Measurements from ENCODE around the gene BAAT.

Gene BAAT

DNA sequence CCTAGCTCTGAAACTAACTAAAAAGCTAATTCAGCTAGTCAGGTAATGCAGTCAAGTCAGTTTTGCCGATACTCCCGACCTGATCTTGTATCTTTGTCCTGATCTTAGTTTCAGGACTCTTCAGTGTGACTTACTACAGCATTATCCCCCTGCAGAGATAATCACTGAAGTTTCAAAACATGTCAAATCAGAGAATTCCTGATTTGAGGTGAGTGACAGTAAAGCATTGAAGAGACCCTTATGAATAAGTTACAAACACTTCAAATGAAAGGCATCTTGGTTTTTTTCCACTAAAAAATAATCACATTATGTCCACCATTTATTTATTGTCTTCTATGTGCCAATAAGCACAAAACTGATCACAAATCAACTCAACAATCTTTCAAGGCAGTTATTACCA lies 47.6 kb downstream of the BAAT start:
- Histone ChIP-seq H3K9me3 (ENCODE audit: insufficient read depth, low read length) (no peaks in the 10 kb centered on the region), H3K27ac (ENCODE audit: low read depth, low read length) (no peak overlapping the region), H3K27me3 (ENCODE audit: low read length) (no peaks in the 10 kb centered on the region), H4K20me1 (ENCODE audit: low read depth, low read length) (no peaks in the 10 kb centered on the region), H3K9me2 (replicated peaks; ENCODE audit: insufficient read depth, low read length) (no peaks in the 10 kb centered on the region), H2AFZ (ENCODE audit: low read depth, low read length, severe bottlenecking) (no peak overlapping the region), H3K79me2 (ENCODE audit: insufficient read depth, low read length) (no peaks in the 10 kb centered on the region), H3K4me3 (ENCODE audit: insufficient read depth, low read length, poor library complexity, severe bottlenecking) (no peak overlapping the region), H3F3A (ENCODE audit: insufficient read depth) (no peaks in the 10 kb centered on the region), H3K4me2 (ENCODE audit: low read depth, low read length, poor library complexity, severe bottlenecking) (no peak overlapping the region), H3K9ac (ENCODE audit: low read length) (no peak overlapping the region), H3K36me3 (ENCODE audit: low read length) (no peaks in the 10 kb centered on the region)
- TF ChIP-seq, protein P1, sequence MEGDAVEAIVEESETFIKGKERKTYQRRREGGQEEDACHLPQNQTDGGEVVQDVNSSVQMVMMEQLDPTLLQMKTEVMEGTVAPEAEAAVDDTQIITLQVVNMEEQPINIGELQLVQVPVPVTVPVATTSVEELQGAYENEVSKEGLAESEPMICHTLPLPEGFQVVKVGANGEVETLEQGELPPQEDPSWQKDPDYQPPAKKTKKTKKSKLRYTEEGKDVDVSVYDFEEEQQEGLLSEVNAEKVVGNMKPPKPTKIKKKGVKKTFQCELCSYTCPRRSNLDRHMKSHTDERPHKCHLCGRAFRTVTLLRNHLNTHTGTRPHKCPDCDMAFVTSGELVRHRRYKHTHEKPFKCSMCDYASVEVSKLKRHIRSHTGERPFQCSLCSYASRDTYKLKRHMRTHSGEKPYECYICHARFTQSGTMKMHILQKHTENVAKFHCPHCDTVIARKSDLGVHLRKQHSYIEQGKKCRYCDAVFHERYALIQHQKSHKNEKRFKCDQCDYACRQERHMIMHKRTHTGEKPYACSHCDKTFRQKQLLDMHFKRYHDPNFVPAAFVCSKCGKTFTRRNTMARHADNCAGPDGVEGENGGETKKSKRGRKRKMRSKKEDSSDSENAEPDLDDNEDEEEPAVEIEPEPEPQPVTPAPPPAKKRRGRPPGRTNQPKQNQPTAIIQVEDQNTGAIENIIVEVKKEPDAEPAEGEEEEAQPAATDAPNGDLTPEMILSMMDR (IDR thresholded peaks at IDR 0.05; ENCODE audit: insufficient read depth, low read length, poor library complexity, severe bottlenecking) = no peak
- TF ChIP-seq EZH2phosphoT487 (conservative IDR thresholded peaks at IDR 0.05; ENCODE audit: low read length) = no peak

DNA sequence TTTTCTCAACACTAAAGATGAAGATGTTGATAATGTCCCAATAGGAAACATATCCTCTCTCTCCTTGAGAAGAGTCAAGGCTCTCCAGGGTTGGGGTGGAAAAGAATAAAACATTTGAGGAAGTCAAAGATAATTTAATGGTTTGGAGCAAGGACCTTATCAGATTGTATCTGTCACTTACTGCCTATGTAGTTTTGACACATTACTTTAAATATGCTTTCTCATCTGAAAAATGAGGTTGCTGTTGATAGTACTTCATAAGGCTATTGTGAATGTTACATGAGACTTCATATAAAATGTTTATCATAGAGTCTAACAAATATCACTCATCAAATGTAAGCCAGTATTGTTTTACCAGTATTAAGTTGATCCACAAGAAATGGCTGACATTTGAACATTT lies 48.7 kb downstream of the BAAT start:
- Histone ChIP-seq H4K20me1 (ENCODE audit: low read depth, low read length) (no peaks in the 10 kb centered on the region), H3K4me2 (ENCODE audit: low read depth, low read length, poor library complexity, severe bottlenecking) (no peak overlapping the region), H3K9me3 (ENCODE audit: insufficient read depth, low read length) (no peaks in the 10 kb centered on the region), H3K9me2 (replicated peaks; ENCODE audit: insufficient read depth, low read length) (no peaks in the 10 kb centered on the region), H3K27ac (ENCODE audit: low read depth, low read length) (no peak overlapping the region), H3K9ac (ENCODE audit: low read length) (no peak overlapping the region), H3K27me3 (ENCODE audit: low read length) (no peaks in the 10 kb centered on the region), H3K36me3 (ENCODE audit: low read length) (no peaks in the 10 kb centered on the region), H2AFZ (ENCODE audit: low read depth, low read length, severe bottlenecking) (no peak overlapping the region), H3K4me3 (ENCODE audit: insufficient read depth, low read length, poor library complexity, severe bottlenecking) (no peak overlapping the region), H3K79me2 (ENCODE audit: insufficient read depth, low read length) (no peaks in the 10 kb centered on the region), H3F3A (ENCODE audit: insufficient read depth) (no peaks in the 10 kb centered on the region)
- TF ChIP-seq, protein P1 (IDR thresholded peaks at IDR 0.05; ENCODE audit: insufficient read depth, low read length, poor library complexity, severe bottlenecking) = no peak
- TF ChIP-seq EZH2phosphoT487 (conservative IDR thresholded peaks at IDR 0.05; ENCODE audit: low read length) = no peak

DNA sequence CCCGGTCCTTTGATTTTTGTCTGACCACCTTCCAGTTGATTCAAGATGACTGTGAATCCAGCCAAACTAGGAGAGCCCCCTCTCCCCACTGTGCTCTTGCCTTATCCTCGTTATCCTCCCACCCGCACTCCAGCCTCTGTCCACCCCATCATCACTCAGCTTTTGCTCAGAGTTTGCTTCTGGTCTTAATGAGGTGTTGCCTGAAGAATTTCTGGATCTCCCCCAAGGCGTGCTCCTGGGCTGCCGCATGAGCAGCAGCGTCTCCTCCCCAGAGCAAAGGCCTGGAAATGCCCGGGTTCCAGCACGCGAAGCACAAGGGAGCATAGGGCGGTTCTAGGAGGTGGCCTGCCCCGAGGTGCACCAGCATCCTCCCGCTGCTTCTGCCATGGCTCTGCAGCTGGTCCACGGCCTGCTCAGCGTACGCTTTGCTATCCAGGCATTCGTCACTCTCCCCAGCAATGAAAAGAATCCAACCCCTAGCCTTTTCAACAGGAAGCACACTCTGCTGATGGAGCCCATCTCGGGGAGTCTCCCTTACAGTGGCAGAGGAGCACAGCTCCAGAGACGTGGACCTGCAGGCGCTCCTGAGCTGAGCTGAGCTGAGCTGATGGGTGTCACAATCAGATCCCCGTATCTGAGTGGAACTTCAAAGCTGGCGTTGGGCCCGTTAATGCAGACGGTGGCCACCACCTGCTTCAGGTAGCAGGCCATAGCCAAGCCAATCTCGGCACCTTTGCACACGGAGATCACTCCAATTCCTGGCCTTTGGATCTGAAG lies 50.7 kb downstream of the BAAT start:
- H4K20me1 ChIP-seq (ENCODE audit: low read depth, low read length) = no peaks in the 10 kb centered on the region
- H3K9me2 ChIP-seq (replicated peaks; ENCODE audit: insufficient read depth, low read length) = no peaks in the 10 kb centered on the region
- no peak overlapping the region for H2AFZ ChIP-seq (ENCODE audit: low read depth, low read length, severe bottlenecking)
- H3K4me2 ChIP-seq (ENCODE audit: low read depth, low read length, poor library complexity, severe bottlenecking) = no peak overlapping the region
- H3K27ac ChIP-seq (ENCODE audit: low read depth, low read length) = no peak overlapping the region
- H3K9ac ChIP-seq (ENCODE audit: low read length) = no peak overlapping the region
- no peaks in the 10 kb centered on the region for H3F3A ChIP-seq (ENCODE audit: insufficient read depth)
- no peak for TF ChIP-seq EZH2phosphoT487 (conservative IDR thresholded peaks at IDR 0.05; ENCODE audit: low read length)
- TF ChIP-seq, protein P1 (IDR thresholded peaks at IDR 0.05; ENCODE audit: insufficient read depth, low read length, poor library complexity, severe bottlenecking) = no peak
- no peak overlapping the region for H3K4me3 ChIP-seq (ENCODE audit: insufficient read depth, low read length, poor library complexity, severe bottlenecking)
- H3K9me3 ChIP-seq (ENCODE audit: insufficient read depth, low read length) = no peaks in the 10 kb centered on the region
- no peaks in the 10 kb centered on the region for H3K27me3 ChIP-seq (ENCODE audit: low read length)
- no peaks in the 10 kb centered on the region for H3K36me3 ChIP-seq (ENCODE audit: low read length)
- H3K79me2 ChIP-seq (ENCODE audit: insufficient read depth, low read length) = no peaks in the 10 kb centered on the region

Measured in SU-DHL-6 (cell line).